ENCODE results near the gene MND1.
"Not testable (repeated sequence)": the region's sequence is repeated elsewhere in the genome, so short reads cannot be mapped to it uniquely, and the experiment has no call there.

MND1 gene

DNA sequence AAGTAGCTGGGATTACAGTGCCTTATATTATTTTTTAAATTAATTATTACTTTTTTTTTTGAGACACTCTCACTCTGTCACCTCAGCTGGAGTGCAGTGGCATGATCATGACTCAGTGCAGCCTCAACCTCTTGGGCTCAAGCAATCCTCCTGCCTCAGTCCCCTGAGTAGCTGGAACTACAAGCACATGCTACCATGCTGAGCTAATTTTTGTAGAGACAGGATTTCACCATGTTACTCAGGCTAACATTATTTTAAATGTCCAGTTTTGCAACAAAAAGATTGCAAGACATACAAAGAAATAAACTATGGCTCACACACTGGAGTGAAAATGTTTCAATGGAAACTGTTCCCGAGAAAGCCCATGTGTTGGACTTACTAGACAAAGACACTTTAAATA, 59.2 kb downstream of the MND1 start:
- no peak for DNase-seq (ENCODE audit: low spot score)

DNA sequence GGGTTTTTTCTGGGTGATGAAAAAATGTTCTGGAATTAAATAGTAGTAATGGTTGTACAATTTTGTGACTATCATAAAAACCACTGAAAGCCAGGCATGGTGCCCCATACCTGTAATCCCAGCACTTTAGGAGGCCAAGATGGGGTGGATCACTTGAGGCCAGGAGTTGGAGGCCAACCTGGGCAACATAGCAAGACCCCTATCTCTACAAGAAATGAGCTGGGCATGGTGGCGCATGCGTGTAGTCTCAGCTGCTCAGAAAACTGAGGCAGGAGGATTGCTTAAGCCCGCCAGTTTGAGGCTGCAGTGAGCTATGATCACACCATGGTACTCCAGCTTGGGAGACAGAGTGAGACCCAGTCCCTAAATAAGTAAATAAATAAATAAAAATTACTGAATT, 63.4 kb downstream of the MND1 start:
- DNase-seq (ENCODE audit: low spot score), result no peak

DNA sequence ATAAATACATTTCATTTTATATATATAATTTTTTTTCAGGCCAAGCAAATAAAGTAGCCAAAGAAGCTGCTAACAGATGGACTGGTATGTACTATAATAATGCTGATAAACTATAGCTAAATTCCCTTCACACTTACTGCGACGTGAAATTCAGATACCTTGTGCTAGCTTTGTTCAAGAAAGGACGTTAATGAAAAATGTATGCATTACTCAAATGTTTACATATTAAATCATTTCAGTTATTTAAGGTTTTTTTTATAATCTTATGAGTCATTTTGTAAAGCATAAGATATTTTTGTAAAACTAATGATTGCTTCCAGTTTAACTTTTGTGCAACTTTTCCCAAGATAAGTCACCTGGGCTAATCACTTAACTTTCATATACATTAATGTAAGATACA, 64.4 kb downstream of the MND1 start:
- DNase-seq (ENCODE audit: low spot score), result no peak

DNA sequence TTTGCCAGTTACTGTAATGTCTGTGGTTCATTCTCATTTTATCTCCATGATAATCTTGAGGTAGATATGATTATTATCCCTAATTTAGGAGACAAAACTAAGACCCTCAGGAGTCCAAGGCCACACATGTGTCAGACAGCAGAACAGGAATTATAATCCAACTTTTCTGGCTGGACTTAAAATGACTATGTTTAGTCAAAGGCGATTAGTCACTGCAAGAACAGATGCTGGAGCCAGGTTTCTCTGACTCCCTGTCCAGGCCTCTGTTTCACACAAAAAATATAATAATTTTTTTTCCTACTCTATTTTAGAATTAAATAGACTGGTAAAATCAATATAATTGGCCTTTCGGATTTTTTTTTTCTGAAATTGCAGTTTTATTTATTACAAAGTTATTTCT, 64.9 kb downstream of the MND1 start:
- no peak for DNase-seq (ENCODE audit: low spot score)

DNA sequence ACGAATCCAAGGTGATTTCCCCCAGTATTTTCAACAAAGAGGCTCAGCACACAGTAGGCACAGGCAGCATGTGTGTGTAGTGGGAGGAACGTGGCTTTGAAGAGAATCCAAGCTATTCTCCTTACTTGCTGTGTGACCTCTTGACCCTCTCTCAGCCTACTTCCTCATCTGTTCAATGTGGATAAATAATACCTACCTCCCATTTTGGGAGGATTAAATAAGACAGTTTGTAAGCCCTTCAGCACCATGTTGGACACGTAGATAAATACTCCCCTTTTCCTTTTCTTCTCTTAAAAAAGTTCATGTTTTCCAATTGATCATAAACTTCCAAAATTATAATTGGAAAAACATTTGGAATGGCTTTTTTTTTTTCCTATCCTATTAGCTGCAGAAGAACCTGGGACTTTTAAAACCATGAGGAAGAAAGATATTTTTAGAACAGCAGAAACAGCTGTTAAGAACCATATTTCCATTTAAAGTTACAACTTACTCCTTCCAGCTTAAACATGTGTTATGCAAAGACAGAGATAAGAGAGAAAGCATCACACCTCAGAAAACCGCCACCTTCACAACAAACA, 65.5 kb downstream of the MND1 start:
- no peak for DNase-seq (ENCODE audit: low spot score)

DNA sequence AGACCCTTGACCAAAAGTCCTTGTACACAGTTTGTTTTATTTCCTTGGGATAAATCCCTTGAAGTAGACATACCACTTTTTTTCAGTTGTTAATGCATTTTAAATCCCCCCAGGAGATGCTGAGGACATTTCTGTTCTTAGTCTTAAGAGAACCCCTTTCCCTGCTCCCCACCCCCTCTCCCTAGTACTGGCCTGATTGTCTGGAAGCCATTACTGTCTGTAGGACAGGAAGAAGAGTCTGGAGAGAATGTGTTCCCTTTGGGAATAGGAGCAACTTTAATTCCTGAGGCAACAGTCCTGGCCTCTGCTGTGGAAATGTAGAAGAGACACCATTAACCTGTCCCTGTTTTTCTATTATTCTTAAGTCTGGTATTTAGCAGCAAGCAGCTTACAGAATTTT, 69.4 kb downstream of the MND1 start:
- DNase-seq (ENCODE audit: low spot score), result no peak

DNA sequence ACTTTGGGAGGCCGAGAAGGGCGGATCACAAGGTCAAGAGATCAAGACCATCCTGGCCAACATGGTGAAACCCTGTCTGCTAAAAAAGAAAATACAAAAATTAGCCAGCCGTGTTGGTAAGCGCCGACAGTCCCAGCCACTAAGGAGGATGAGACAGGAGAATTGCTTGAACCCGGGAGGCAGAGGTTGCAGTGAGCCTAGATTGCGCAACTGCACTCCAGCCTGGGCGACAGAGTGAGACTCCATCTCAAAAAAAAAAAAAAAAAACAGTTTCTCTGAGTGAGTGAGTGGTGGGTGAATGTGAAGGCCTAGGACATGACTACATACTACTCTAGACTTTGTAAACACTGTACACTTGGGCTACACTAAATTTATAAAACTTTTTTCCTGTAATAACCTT, 72.0 kb downstream of the MND1 start:
- not testable (repeated sequence) for DNase-seq (ENCODE audit: low spot score)

DNA sequence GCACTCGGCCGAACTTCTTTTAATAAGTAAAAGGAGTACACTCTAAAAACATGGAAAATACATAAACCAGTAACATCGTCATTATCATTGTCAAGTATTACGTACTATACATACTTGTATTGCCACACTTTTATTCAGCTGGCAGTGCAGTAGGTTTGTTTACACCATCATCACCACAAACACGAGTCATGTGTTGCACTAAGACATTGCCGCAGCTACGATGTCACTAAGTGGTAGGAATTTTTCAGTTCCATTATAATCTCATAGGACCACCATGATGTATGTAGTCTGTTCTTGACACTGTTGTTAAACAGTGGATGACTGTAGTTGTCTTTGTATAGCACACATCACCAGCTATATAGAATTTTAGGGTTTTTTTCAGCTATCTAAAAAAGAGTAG, 73.6 kb downstream of the MND1 start:
- no peak for DNase-seq (ENCODE audit: low spot score)

DNA sequence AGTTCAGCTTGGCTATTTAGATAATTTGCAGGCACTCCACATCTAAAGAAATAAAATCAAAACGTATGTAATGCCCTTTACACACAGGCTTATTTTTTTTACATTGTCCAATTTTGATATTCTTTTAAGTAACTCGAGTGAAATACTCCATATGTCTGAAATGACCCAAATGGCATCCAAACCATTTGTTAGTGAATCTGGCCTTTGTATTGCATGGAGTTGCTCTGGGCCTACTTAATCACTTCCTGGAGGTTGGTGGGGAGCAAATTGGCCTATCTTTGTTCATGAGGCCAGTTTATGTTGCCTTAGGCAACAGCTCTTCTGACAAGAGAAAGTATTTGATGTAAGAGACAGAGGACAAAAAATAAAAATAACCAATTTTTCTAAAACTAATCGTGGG, 74.1 kb downstream of the MND1 start:
- DNase-seq (ENCODE audit: low spot score), result no peak

DNA sequence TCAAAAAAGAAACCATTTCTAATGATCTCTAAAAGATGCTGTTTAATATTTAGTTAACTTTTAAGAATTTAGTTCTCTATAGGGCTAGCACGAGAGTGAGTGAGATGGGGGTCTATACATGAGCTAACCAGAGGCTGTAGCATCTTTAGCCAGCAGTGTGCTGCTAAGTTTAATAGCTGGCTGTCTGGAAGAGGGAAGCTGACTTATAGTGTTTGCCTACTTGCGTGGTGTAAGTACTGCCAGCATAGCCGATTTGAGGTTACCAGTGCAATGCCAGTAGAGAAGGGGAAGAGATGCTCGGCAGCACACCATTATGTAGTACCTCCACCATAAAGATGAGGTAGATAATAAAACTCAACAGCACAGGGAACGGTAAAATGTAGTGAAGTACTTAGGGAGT, 74.5 kb downstream of the MND1 start:
- DNase-seq (ENCODE audit: low spot score), result no peak

DNA sequence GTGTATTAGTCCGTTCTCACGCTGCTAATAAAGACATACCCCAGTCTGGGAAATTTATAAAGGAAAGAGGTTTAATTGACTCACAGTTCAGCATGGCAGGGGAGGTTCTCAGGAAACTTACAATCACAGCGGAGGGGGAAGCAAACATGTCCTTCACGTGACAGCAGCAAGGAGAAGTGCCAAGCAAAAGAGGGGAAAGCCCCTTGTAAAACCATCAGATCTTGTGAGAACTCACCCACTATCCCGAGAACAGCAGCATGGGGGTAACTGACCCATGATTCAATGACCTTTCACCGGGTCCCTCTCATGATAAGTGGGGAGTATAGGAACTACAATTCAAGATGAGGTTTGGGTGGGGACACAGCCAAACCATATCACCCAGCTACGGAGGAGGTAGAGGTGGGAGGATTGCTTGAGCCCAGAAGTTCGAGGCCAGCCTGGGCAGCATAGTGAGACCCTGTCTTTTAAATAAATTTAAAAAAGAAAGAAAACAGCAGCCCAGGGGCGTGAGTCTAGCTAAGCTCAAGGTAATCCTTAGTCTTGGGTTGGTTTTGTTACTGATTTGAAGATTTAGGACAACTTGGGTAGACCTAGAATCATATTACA, 75.3 kb downstream of the MND1 start:
- DNase-seq (ENCODE audit: low spot score), result no peak

DNA sequence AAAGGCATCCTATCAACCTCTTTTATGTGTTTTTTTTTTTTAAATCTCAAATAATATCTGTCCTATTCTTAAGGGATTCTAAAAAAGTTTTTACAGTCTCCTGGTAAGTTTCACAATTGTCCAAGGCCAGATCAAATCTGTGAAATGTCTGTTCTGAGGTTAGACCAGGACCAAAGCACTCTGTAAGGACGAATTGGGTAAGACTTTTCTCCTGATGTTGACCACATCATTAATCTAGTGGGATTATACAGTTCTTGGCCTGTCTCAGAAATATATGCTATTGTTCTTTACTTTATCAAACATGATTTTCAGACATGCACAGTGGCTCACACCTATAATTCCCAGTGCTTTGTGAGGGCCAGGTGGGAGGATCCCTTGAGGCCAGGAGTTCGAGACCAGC, 75.9 kb downstream of the MND1 start:
- no peak for DNase-seq (ENCODE audit: low spot score)

DNA sequence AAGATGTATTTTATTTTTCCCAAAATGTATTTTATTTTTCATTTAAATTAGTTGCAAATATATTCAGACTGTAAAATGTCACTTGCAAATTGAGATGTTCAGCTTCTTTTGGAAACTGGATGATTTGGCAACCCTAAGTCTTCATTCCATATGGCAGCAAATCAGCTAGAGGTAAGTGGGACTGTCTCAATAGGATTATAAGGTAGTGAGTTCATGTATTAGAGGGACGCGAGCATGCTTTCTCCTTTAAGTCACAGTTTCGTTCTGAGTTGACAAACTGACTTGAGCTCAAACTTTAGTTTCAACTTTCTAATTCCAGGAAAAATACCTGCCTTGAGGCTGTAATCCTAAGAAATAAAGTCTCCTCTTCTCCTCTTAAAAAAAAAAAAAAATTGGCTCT, 77.5 kb downstream of the MND1 start:
- DNase-seq (ENCODE audit: low spot score), result peak; percentile 8

DNA sequence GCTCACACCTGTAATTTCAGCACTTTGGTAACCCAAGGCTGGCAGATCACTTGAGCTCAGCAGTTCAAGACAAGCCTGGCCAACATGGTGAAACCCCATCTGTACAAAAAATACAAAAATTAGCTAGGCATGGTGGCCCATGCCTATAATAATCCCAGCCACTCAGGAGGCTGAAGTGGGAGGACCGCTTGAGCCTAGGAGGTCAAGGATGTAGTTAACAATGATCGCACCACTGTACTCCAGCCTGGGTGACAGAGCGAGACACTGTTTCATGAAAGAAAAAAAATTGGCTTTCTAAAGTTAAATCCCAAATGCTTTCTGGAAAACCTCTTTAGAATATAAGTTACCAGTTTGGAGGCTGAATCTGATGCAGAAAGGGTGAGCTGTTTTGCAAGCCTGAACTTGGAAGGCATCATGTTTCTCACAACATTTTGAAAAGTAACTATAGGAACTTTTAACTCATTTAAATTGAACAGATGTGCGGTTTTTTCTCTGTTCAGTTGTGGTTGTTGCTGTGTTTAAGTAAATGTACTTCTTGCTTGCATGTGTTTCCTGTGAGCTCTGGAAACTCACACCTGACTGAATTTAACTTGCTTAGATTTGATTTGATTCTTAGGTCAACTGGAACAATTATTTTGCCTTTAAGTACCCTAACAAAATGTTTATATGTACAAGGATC, 81.9 kb downstream of the MND1 start:
- peak; percentile 38 for DNase-seq (ENCODE audit: low spot score)

DNA sequence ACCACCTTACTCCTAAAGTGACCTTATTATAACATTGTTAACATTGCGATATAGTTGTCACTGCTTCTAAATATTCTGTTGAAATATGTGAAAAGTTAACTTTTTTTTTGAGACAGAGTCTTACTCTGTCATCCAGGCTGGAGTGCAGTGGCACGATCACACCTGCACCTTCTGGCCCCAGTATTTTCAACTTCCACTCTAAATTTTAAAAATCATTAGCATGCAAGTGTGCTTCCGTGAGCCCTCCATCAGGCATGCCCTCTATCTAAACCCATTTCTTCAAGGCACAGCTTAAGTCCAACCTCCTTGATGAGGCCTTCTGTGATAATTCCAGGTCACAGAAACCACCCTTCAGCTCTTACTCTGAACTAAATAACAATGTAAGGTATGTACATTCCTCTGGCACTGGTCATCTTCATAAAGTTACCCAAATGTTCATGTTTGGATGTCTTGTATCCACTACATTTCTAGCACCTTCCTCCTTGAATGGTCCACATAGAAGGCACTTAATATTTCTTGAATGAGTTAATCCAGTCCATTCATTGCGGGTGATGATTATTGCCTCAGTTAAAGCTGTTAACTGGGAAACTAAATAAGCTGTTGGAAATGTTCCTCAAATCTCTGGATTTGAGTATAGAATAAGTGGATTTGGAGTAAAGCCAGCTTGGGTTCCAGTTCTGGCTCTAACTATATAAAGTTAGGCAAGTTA, 83.0 kb downstream of the MND1 start:
- DNase-seq (ENCODE audit: low spot score), result no peak

DNA sequence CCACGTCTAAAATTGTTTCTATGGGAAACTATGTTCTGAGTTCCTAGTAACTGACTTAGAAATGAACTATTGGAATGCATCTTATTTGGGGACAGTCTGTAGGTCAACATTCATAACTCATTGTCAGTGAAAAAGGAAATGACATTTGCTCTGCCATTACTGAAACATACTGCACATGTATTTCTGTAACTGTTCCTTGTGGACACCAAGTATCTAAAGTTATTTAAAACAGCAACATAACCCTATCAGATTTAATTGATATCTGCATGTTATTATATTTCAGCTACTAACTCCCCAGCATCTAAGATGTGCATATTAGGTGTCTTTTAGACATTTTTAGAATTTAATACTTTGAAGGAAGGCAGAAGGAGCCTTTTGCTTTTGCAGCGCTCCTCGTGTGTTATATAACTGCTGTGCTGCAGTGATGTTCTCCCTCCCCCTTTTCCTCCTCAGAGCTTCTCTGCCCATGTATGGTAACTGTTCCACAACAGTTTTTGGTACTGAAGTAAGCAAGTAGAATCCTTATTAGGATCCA, 84.5 kb downstream of the MND1 start:
- no peak for DNase-seq (ENCODE audit: low spot score)

DNA sequence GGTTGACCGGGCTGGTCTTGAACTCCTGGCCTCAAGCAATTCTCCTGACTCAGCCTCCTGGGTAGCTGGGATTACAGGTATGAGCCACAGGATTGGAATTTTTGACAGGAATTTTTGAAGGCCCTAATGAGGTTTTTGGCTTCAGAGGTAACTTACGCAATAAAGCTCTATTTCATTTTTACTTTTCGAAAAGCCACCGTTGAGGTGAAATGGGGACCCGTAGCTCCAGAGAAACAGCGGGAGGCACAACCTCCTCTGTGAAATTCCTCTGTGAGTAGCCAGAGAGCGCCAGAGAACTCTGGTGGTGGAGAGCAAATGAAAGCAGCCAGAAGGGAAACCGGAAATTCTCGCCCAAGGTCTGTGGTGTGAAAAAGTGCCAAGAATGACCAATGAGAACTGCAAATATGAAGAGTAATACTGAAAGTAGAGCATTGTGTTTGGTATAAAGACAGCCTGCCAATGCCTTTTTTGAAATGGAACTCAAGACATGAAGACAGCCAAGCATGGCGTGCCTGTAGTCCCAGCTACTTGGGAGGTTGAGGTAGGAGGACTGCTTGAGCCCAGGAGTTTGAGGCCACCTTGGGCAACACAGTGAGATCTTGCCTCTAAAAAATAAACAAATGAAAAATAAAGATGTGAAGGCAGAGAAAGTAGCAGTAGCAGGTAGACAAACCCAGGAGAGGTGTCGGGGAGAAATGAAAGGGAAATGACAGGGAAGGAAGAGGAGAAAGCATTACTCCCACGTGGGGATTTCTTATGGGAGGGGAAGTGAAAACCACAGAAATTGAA, 88.7 kb downstream of the MND1 start:
- peak; percentile 81 for DNase-seq (ENCODE audit: low spot score)

DNA sequence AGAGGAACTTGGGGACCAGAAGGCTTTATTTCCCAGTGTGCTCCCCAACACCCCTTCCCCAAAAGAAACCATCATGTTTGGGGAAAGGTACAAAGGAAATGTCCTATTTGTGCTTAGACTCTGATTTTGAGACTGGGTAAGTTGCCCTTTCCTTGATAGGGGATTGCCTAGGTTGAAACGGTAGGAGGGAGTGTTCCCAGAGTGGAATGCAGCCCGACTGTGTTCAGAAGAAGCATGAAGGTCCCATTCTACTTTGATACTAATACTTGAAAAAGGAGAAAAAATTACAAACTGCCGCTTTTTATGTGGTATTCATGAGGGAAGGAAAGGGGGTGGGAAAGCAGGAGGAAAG, 89.2 kb downstream of the MND1 start:
- no peak for DNase-seq (ENCODE audit: low spot score)

DNA sequence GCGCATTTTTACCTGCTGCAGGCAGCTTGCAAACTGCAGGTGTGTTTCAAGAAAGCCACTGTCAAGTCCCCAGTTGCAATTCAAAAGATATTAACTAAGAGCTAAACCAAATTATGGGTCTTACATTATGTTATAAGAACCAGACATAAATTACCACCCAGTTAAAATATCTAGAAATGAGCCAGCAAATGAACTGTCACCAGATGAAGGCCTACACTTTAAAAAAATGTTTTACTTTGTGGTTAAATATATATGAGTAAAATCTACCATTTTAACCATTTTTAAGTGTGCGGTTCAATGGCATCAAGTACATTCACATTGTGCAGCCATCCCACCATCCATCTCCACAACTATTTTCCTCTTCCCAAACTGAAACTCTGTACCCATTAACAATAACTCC, 89.7 kb downstream of the MND1 start:
- peak; percentile 6 for DNase-seq (ENCODE audit: low spot score)

DNA sequence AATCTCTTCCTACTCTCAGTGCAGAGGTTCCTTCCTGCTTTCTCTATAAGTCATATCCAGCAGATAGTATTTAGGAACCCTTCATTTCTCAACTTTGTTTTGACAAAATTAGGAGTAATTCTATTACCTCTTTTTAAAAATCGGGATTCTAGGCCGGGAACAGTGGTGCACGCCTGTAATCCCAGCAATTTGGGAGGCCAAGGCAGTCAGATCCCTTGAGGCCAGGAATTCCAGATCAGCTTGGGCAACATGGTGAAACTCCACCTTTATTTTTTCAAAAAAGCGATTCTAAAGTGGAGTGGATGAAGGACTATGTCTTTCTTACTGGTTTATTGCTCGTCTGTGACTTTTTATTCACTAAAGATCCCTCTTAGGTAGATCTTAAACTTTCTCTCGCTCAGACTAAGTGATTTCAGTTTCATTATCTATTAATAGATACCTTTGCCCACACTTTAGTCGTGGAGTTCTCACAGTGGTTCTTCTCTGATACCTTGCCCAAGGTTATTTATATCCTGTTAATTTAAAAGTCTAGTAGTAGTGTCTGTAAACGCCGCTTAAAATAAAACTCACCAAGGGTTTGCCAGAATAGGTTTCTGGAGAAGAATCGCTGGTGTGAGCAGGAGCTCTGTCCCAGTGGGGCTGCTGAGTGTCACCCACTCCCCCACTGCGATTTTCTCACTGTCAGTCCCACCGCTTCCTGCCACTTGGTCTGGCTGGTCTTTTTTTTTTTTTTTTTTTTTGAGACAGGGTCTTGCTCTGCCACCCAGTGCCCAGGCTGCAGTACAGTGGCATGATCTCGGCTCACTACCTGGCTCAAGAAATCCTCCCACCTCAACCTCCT, 94.6 kb downstream of the MND1 start:
- DNase-seq (ENCODE audit: low spot score), result peak; percentile 46

DNA sequence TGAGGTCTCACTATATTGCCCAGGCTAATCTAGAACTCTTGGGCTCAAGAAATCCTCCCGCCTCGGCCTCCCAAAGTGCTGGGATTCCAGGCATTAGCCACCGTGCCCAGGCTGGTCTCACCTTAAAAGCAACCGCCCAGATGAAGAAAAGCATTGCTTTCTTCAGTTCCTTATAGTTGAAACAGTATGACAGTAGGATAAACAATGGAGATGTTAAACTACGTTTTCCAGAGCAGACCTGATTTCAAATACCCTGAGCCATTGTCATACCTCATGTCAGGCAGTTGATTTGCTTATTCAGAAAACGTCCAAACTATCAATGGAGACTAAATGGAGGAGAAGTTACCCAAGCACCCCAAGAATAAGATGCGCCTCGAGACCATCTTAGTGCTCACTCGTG, 95.3 kb downstream of the MND1 start:
- no peak for DNase-seq (ENCODE audit: low spot score)

All from CD4-positive, alpha-beta T cell treated with Interleukin-15 for 4 hours (primary cell).